Gastrocnemius medialis (tissue), 4 donors: ENCODE measurements around the gene WDFY2. TPM values are rescaled to one million over a fixed set of nuclear protein-coding genes. Genes with fewer than 3 reads are reported as not detected.

ENCODE experiments used
- ATAC-seq, 2 donors: fragments of 150-250 bp; one replicate each; pipeline ENCODE4 v1.9.1; 2016
- DNase-seq, 2 donors: peaks; one replicate each; pipeline ENCODE4 v3.0.0-alpha.2; 2019
- H3K27ac ChIP-seq, 4 donors: fragments of 200-600 bp; sonication (generic); 1 replicate in 1 of 4; 2 replicates in 3 of 4; pipeline ENCODE4 v1.5.1; 2016 to 2018; ENCODE audit warnings: mild to moderate bottlenecking in 2 of 4, moderate library complexity in 1 of 4
- H3K27me3 ChIP-seq, 3 donors: fragments of 200-600 bp; sonication (generic) in 2 of 3; 1 replicate in 1 of 3; 2 replicates in 2 of 3; pipeline versions ENCODE4 v1.5.1 to v1.6.0; 2016 to 2019; ENCODE audit warnings: mild to moderate bottlenecking in 1 of 3, moderate library complexity in 1 of 3
- H3K36me3 ChIP-seq, 2 donors: fragments of 200-600 bp; sonication (generic) in 1 of 2; one replicate each; pipeline ENCODE4 v1.5.1; 2017 to 2018
- H3K4me1 ChIP-seq, 2 donors: fragments of 200-600 bp; sonication (generic) in 1 of 2; one replicate each; pipeline ENCODE4 v1.5.1; 2016 to 2017; ENCODE audit warnings: mild to moderate bottlenecking in 2 of 2
- H3K4me3 ChIP-seq, 4 donors: fragments of 200-600 bp; sonication (generic) in 3 of 4; 1 replicate in 1 of 4; 2 replicates in 3 of 4; pipeline ENCODE4 v1.5.1; 2016 to 2019; ENCODE audit warnings: mild to moderate bottlenecking in 2 of 4
- H3K9me3 ChIP-seq, 3 donors: fragments of 200-600 bp; sonication (generic) in 2 of 3; 1 replicate in 1 of 3; 2 replicates in 2 of 3; pipeline ENCODE4 v1.5.1; 2016 to 2019
- POLR2A ChIP-seq, 2 donors: fragments of 450-650 bp; IDR thresholded peaks; one replicate each; pipeline ENCODE4 v1.6.1; 2017; ENCODE audit warnings: antibody characterized with exemption in 2 of 2, mild to moderate bottlenecking in 2 of 2, moderate library complexity in 2 of 2
- in situ Hi-C, 4 donors: fragments of 200-750 bp; cut with MboI; loops; one replicate each; pipeline versions ENCODE4 v1.15.0 to v1.8.0; 2017; ENCODE audit warnings: low sequenced_read_pairs in 4 of 4
- intact Hi-C: fragments of 100-400 bp; cut with DNase I; formaldehyde crosslinking; loops from one replicate; pipeline ENCODE4 v1.15.1; 2023; ENCODE audit warnings: low total_unique reads
- total RNA-seq, 4 donors: library from RNA; depleted of rRNA; stranded (reverse); fragments of >200 nt; gene quantifications; one replicate each; pipeline versions ENCODE4 v1.1.0 to v1.2.3, GENCODE V29; 2016
- TF ChIP-seq, protein P1 (sequence below), 5 experiments: fragments of 450-650 bp in 3 of 5; fragments of 200-600 bp in 2 of 5; sonication (generic) in 2 of 5; IDR thresholded peaks in 4 of 5; conservative IDR thresholded peaks in 1 of 5; 1 replicate in 4 of 5; 2 replicates in 1 of 5; pipeline ENCODE4 v1.5.1; 2016 to 2019; ENCODE audit warnings: antibody characterized with exemption in 5 of 5, mild to moderate bottlenecking in 3 of 5, moderate library complexity in 3 of 5

Gene WDFY2
- total RNA-seq, 4 donors from 2014 or later, result 0.98 to 2.8 (median 1.7) TPM

DNA sequence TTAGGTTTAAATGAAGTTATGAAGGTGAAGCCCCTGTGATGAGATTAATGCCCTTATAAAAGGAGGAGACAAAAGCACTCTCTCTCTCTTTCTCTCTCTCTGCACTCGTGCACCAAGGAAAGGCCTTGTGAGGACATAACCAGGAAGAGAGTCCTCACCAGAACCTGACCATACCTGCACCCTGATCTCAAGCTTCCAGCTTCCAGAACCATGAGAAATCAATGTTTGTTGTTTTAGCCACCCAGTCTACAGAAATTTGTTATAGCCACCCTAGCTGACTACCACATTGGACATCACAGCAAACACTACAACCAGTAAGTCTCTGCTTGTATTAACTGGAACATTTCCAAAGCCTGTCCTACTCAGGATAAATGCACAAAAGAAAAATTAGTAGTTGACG, 34.7 kb upstream of the WDFY2 start:
- no peaks in the 10 kb centered on the region for H3K27me3 ChIP-seq
- DNase-seq (no peak), ATAC-seq (no peak)
- no peaks in the 10 kb centered on the region for H3K36me3 ChIP-seq
- no peak for TF ChIP-seq POLR2A (IDR thresholded peaks at IDR 0.05)
- TF ChIP-seq, protein P1, sequence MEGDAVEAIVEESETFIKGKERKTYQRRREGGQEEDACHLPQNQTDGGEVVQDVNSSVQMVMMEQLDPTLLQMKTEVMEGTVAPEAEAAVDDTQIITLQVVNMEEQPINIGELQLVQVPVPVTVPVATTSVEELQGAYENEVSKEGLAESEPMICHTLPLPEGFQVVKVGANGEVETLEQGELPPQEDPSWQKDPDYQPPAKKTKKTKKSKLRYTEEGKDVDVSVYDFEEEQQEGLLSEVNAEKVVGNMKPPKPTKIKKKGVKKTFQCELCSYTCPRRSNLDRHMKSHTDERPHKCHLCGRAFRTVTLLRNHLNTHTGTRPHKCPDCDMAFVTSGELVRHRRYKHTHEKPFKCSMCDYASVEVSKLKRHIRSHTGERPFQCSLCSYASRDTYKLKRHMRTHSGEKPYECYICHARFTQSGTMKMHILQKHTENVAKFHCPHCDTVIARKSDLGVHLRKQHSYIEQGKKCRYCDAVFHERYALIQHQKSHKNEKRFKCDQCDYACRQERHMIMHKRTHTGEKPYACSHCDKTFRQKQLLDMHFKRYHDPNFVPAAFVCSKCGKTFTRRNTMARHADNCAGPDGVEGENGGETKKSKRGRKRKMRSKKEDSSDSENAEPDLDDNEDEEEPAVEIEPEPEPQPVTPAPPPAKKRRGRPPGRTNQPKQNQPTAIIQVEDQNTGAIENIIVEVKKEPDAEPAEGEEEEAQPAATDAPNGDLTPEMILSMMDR (IDR thresholded peaks at IDR 0.05 in 4 of 5, conservative IDR thresholded peaks at IDR 0.05 in 1 of 5), result no peak
- no peak overlapping the region for H3K4me3 ChIP-seq
- in situ Hi-C loops, result no loop called here
- no peaks in the 10 kb centered on the region for H3K9me3 ChIP-seq
- no peaks in the 10 kb centered on the region for H3K4me1 ChIP-seq
- H3K27ac ChIP-seq, result no peak overlapping the region
- intact Hi-C loops, result no loop called here

DNA sequence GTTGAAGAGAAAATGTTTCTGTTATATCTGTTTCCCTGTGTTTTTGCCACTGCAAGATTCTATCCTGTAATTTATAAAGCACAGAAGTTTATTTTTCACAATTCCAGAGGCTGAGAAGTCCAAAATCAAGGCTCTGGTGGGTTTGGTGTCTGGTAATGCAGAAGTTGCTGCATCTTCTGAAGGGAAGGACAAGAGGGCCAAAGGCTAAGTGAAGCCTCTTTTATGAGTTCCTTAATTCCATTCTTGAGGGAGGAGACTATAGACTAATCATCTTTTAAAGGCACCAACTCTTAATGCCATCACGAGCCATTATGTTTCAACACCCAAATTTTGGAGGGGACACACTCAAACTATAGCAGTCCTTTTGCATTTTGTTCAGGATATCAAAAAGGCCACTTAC, 34.1 kb upstream of the WDFY2 start:
- Histone ChIP-seq H3K4me3 (no peak overlapping the region), H3K9me3 (no peaks in the 10 kb centered on the region), H3K27ac (no peak overlapping the region), H3K36me3 (no peaks in the 10 kb centered on the region), H3K4me1 (no peaks in the 10 kb centered on the region), H3K27me3 (no peaks in the 10 kb centered on the region)
- intact Hi-C loops (no loop called here), in situ Hi-C loops (no loop called here)
- ATAC-seq, result no peak
- DNase-seq, result no peak
- TF ChIP-seq POLR2A (IDR thresholded peaks at IDR 0.05), result no peak
- TF ChIP-seq, protein P1 (IDR thresholded peaks at IDR 0.05 in 4 of 5, conservative IDR thresholded peaks at IDR 0.05 in 1 of 5), result no peak

DNA sequence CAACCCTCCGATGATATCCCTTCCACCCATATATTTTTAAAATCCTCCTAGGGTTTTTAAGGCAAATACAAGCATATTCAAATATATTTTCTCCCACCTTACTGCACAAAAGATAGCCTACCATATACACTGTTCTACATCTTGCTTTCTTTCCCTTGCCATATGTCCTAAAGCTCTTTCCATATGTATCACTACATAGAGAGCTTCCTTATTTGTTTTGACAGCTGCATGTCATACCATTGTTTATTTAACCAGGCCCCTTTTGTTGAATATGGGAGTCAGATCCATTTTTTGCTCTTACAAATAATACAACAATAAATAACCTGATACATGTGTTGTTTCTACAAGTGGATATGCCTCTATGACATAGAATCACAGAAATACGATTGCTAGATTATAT, 32.8 kb upstream of the WDFY2 start:
- H3K36me3 ChIP-seq, result no peaks in the 10 kb centered on the region
- no peaks in the 10 kb centered on the region for H3K27me3 ChIP-seq
- intact Hi-C loops (no loop called here), in situ Hi-C loops (no loop called here)
- no peak for ATAC-seq
- no peaks in the 10 kb centered on the region for H3K9me3 ChIP-seq
- H3K27ac ChIP-seq, result no peak overlapping the region
- no peak for DNase-seq
- H3K4me3 ChIP-seq, result no peak overlapping the region
- no peaks in the 10 kb centered on the region for H3K4me1 ChIP-seq
- TF ChIP-seq, protein P1 (IDR thresholded peaks at IDR 0.05 in 4 of 5, conservative IDR thresholded peaks at IDR 0.05 in 1 of 5), result no peak
- no peak for TF ChIP-seq POLR2A (IDR thresholded peaks at IDR 0.05)

DNA sequence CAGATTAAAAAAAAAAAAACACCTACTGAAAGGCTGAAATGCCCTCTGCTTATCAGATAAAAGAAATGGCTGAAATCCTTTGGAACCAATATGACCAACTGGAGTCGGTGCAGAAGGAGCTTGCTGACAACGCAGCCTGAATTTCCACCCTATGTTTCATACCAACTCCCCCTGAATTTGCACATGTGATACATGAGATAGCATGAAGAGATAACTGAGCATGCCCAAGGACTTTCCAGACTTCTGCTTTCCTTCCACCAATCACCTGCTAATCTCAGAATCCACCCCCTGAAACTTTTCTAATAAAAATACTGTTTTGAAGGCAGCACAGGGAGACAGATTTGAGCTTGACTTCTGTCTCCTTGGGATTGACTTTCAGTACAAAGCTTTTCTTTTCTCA, 32.2 kb upstream of the WDFY2 start:
- H3K4me1 ChIP-seq, result no peaks in the 10 kb centered on the region
- TF ChIP-seq, protein P1 (IDR thresholded peaks at IDR 0.05 in 4 of 5, conservative IDR thresholded peaks at IDR 0.05 in 1 of 5), result no peak
- TF ChIP-seq POLR2A (IDR thresholded peaks at IDR 0.05), result no peak
- H3K36me3 ChIP-seq, result no peaks in the 10 kb centered on the region
- in situ Hi-C loops (no loop called here), intact Hi-C loops (loop anchor here (2.0 kb wide), 1 partner anchor 53 kb away; no protein-coding TSS in a partner anchor)
- no peak overlapping the region for H3K4me3 ChIP-seq
- no peaks in the 10 kb centered on the region for H3K27me3 ChIP-seq
- DNase-seq (no peak), ATAC-seq (no peak)
- no peaks in the 10 kb centered on the region for H3K9me3 ChIP-seq
- H3K27ac ChIP-seq, result no peak overlapping the region

DNA sequence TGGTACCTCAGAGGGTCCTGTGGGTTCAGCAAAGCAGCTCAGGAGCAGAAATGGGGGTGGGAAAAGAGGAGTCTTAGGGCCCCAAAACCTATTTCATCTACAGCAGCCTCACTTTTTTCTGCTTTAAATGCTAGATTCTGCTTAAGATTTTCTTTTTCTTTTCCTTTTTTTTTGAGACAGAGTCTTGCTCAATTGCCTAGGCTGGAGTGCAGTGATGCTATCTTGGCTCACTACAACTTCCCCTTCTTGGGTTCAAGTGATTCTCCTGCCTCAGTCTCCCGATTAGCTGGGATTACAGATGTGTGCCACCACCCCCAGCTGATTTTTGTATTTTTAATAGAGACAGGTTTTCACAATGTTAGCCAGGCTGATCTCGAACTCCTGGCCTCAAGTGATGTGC, 30.7 kb upstream of the WDFY2 start:
- intact Hi-C loops, result loop anchor here (2.0 kb wide), 1 partner anchor 51 kb away; no protein-coding TSS in a partner anchor
- H3K27me3 ChIP-seq, result no peaks in the 10 kb centered on the region
- no peaks in the 10 kb centered on the region for H3K4me1 ChIP-seq
- in situ Hi-C loops, result no loop called here
- no peak for TF ChIP-seq POLR2A (IDR thresholded peaks at IDR 0.05)
- TF ChIP-seq, protein P1 (IDR thresholded peaks at IDR 0.05 in 4 of 5, conservative IDR thresholded peaks at IDR 0.05 in 1 of 5), result no peak
- DNase-seq, result no peak
- no peak overlapping the region for H3K27ac ChIP-seq
- H3K36me3 ChIP-seq, result no peaks in the 10 kb centered on the region
- no peak for ATAC-seq
- no peak overlapping the region for H3K4me3 ChIP-seq
- H3K9me3 ChIP-seq, result no peaks in the 10 kb centered on the region
